Glutamatergic neuron (in vitro differentiated cells): ENCODE measurements around the gene BMF. TPM values are rescaled to one million over a fixed set of nuclear protein-coding genes. Genes with fewer than 3 reads are reported as not detected.
"Not testable (repeated sequence)": the region's sequence is repeated elsewhere in the genome, so short reads cannot be mapped to it uniquely, and the experiment has no call there.

Experiments
- DNase-seq: peaks from one replicate; pipeline ENCODE4 v3.0.0; 2022
- H3K27ac Mint-ChIP-seq: one replicate; pipeline ENCODE4 v1.8.0; 2020; ENCODE audit warnings: mild to moderate bottlenecking, mixed read lengths, inconsistent platforms; ENCODE audit not compliant: unreplicated experiment
- H3K27me3 Mint-ChIP-seq: one replicate; pipeline ENCODE4 v1.8.0; 2020; ENCODE audit warnings: mild to moderate bottlenecking, moderate library complexity, mixed read lengths, inconsistent platforms; ENCODE audit not compliant: unreplicated experiment
- H3K36me3 Mint-ChIP-seq: one replicate; pipeline ENCODE4 v1.8.0; 2020; ENCODE audit warnings: mild to moderate bottlenecking, mixed read lengths, inconsistent platforms; ENCODE audit not compliant: unreplicated experiment
- H3K4me1 Mint-ChIP-seq: one replicate; pipeline ENCODE4 v1.8.0; 2020; ENCODE audit warnings: mild to moderate bottlenecking, low read depth, mixed read lengths, inconsistent platforms; ENCODE audit not compliant: unreplicated experiment
- H3K4me3 Mint-ChIP-seq: one replicate; pipeline ENCODE4 v1.8.0; 2020; ENCODE audit warnings: mild to moderate bottlenecking, mixed read lengths, inconsistent platforms; ENCODE audit not compliant: unreplicated experiment
- H3K9me3 Mint-ChIP-seq: one replicate; pipeline ENCODE4 v1.8.0; 2020; ENCODE audit warnings: mild to moderate bottlenecking, moderate library complexity, mixed read lengths, inconsistent platforms; ENCODE audit not compliant: unreplicated experiment
- total RNA-seq: library from RNA; stranded (reverse); fragmentation: NEBNext Ultra II Directional; extraction: Animal tissue kit (Norgen Biotek cat#: 25700); gene quantifications from one replicate; pipeline ENCODE4 v1.2.1, GENCODE V29; 2021; ENCODE audit not compliant: unreplicated experiment
- TF ChIP-seq, protein P1 (sequence below): fragments of 200-600 bp; sonication (generic); IDR thresholded peaks from one replicate; pipeline ENCODE4 v1.5.0; 2021; ENCODE audit not compliant: partially characterized antibody, unreplicated experiment

BMF gene
- total RNA-seq, 1 donor from 2014 or later, result 11.3 TPM

DNA sequence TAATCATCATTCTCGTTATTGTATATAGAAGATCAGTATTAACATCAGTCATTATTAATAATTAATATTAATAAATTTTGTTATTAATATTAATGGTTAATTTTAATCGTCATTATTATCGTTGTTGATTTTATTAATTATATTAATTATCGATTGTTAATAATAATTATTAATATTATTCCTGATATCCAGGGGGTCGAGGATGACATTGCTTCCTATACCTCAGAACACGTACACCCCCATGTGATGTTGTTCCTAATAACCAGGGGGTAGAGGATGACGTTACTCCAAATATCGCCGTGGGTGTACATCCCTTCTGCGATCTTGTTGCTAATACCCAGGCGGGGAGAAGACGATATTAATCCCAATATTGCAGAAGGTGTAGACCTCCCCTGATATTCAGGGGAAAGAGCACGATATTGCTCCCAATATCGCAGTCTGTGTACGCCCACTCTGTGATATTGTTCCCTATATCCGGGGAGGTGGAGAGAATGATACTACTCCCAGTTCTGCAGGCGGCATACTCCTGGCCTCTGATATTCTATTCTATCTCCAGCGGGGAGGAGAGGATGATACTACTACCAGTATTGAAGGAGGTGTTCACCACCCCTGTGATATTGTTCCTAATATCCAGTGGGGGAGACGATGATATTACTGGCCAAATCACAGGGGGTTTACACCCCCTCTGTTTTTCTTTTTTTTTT lies 22.3 kb upstream of the BMF start:
- H3K27ac Mint-ChIP-seq, result no peak overlapping the region
- TF ChIP-seq, protein P1, sequence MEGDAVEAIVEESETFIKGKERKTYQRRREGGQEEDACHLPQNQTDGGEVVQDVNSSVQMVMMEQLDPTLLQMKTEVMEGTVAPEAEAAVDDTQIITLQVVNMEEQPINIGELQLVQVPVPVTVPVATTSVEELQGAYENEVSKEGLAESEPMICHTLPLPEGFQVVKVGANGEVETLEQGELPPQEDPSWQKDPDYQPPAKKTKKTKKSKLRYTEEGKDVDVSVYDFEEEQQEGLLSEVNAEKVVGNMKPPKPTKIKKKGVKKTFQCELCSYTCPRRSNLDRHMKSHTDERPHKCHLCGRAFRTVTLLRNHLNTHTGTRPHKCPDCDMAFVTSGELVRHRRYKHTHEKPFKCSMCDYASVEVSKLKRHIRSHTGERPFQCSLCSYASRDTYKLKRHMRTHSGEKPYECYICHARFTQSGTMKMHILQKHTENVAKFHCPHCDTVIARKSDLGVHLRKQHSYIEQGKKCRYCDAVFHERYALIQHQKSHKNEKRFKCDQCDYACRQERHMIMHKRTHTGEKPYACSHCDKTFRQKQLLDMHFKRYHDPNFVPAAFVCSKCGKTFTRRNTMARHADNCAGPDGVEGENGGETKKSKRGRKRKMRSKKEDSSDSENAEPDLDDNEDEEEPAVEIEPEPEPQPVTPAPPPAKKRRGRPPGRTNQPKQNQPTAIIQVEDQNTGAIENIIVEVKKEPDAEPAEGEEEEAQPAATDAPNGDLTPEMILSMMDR, result no peak
- no peaks in the 10 kb centered on the region for H3K36me3 Mint-ChIP-seq
- H3K4me1 Mint-ChIP-seq, result peaks cover 3% of the 10 kb centered on the region
- peaks cover 2% of the 10 kb centered on the region for H3K27me3 Mint-ChIP-seq
- H3K9me3 Mint-ChIP-seq, result peaks cover 5% of the 10 kb centered on the region
- DNase-seq, result no peak
- H3K4me3 Mint-ChIP-seq, result no peak overlapping the region

DNA sequence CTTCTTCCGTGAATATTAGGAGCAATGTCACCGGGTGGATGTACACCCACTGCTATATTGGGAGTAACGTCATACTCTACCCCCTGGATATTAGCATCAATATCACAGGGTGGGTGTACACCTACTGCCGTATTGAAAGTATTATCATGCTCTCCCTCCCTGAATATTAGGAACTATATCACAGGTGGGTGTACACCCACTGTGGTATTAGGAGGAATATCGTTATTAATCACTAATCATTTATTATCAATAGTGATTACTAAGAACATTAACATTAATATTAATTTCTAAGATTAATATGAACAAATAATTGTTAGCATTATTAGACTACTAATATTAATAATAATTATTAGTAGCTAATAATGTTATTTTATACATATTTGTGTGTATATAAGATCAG lies 21.4 kb upstream of the BMF start:
- peaks cover 5% of the 10 kb centered on the region for H3K9me3 Mint-ChIP-seq
- TF ChIP-seq, protein P1, result no peak
- no peaks in the 10 kb centered on the region for H3K36me3 Mint-ChIP-seq
- H3K27me3 Mint-ChIP-seq, result peaks cover 2% of the 10 kb centered on the region
- no peak overlapping the region for H3K4me3 Mint-ChIP-seq
- H3K27ac Mint-ChIP-seq, result no peak overlapping the region
- DNase-seq, result no peak
- H3K4me1 Mint-ChIP-seq, result no peaks in the 10 kb centered on the region

DNA sequence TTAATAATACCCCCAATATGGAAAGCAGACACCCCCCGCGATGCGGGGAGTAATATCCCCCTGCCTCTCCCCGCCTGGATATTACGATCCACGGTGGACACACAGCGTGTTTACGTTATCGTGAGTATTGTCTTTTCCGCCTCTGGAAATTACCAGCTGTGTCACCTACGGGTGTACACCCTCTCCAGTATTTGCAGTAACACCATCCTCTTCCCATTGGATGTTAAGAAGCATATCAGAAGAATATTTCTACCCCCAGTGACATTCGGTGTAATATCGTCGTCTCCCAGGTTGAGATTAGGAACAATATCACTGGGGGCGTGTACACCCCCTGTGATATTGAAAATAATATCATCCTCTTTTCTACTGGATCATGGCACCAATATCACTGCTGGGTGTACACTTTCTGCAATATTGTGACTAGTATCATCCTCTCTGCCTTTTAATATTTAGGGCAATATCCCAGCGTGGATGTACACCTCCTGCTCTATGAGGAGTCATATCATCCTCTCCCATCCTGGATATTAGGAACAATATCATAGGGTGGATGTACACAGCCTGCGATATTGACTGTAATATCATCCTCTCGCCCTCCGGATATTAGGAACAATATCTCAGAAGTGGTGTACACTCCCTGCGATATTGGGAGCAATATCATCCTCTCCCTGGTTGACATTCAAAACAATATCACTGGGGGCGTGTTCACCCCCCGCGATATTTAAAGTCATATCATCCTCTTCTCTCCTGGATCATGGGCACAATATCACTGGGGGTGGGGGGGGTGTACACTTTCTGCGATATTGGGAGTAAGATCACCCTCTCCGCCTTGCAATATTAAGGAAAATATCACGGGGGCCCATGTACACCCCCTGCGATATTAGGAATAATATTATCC lies 20.3 kb upstream of the BMF start:
- no peak for DNase-seq
- no peaks in the 10 kb centered on the region for H3K27me3 Mint-ChIP-seq
- no peak overlapping the region for H3K27ac Mint-ChIP-seq
- no peak overlapping the region for H3K4me3 Mint-ChIP-seq
- H3K36me3 Mint-ChIP-seq, result no peaks in the 10 kb centered on the region
- H3K9me3 Mint-ChIP-seq, result peaks cover 5% of the 10 kb centered on the region
- TF ChIP-seq, protein P1, result no peak
- no peaks in the 10 kb centered on the region for H3K4me1 Mint-ChIP-seq

DNA sequence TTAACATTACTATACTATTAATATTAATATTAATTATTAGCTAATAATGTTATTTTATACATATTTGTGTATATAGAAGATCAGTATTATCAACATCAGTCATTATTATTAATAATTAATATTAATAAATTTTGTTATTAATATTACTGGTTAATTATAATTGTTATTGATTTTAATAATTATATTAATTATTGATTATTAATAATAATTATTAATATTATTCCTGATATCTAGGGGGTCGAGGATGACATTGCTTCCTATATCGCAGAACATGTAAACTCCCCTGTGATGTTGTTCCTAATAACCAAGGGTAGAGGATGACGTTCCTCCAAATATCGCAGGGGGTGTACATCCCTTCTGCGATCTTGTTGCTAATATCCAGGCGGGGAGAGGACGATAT lies 17.3 kb upstream of the BMF start:
- no peak overlapping the region for H3K4me3 Mint-ChIP-seq
- peaks cover 14% of the 10 kb centered on the region for H3K4me1 Mint-ChIP-seq
- H3K27me3 Mint-ChIP-seq, result peaks cover 2% of the 10 kb centered on the region
- peaks cover 5% of the 10 kb centered on the region for H3K9me3 Mint-ChIP-seq
- H3K36me3 Mint-ChIP-seq, result no peaks in the 10 kb centered on the region
- H3K27ac Mint-ChIP-seq, result no peak overlapping the region
- TF ChIP-seq, protein P1, result no peak
- no peak for DNase-seq

DNA sequence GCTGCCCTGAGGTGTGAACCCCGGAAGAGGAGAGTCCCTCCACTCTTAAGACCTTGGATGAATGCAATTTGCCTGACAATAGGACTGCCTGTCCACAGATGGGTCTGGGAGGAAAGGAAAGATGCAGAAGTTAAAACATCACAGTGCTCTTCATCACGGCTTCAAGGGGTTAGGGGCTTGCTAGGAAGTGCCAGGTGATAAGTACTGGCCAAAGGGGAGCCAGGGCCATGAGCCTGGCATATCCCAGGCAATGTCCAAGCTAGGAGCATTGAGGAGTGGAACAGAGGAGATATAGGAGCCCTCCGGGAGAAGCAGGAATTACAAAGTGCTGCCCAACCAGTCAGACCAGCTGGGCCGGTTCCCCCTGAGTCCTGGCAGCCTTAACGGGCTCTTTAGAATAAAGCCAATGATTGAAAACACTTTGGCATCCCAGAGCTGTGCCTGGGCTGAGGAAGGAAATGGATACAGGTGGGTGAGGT lies 16.2 kb upstream of the BMF start:
- not testable (repeated sequence) for H3K36me3 Mint-ChIP-seq, DNase-seq

DNA sequence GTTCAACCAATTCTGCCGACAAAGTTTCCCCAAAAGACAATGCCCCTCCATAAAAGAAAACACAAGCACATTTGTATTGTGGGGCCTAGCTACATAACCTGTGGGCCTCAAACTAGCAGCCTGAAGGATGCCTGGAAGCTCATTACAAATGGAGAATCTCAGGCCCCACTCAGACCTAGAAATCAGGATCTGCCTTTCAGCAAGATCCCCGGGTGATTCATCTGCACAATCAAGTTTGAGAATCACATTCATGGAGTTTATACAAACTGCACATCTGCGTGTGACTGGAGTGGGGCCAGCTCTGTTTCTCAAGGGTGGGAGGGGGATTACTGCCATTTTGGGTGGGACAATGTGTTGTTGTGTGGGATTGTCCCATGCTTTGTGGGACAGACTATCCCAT lies 15.7 kb upstream of the BMF start:
- H3K4me3 Mint-ChIP-seq, H3K27ac Mint-ChIP-seq, DNase-seq, H3K36me3 Mint-ChIP-seq, H3K9me3 Mint-ChIP-seq, H3K27me3 Mint-ChIP-seq: not testable (repeated sequence)
- peaks cover 14% of the 10 kb centered on the region for H3K4me1 Mint-ChIP-seq

More for the DNA sequence above, 16.2 kb upstream of the BMF start:
- peaks cover 14% of the 10 kb centered on the region for H3K4me1 Mint-ChIP-seq
- not testable (repeated sequence) for H3K27me3 Mint-ChIP-seq, H3K4me3 Mint-ChIP-seq, H3K9me3 Mint-ChIP-seq, H3K27ac Mint-ChIP-seq

DNA sequence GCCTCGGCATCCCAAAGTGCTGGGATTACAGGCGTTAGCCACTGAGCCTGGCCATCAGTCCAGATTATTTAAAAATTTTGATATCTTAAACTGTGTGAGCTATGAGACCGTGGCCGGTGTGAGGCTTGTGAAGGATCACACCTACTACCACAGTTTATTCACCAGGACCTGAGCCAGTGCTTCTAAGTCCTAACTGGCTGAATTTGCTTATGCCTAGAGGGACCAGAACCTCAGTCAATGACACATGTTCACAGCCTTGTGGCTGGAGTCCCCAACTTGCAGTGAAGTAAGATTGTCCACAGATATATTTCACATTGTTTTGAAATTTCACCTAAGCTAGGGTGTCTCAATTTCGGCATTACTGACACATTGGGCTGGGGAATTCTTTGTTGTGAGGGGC lies 15.2 kb upstream of the BMF start:
- not testable (repeated sequence) for H3K27me3 Mint-ChIP-seq, H3K27ac Mint-ChIP-seq, H3K4me3 Mint-ChIP-seq, DNase-seq, H3K36me3 Mint-ChIP-seq, H3K9me3 Mint-ChIP-seq
- H3K4me1 Mint-ChIP-seq, result peaks cover 14% of the 10 kb centered on the region

DNA sequence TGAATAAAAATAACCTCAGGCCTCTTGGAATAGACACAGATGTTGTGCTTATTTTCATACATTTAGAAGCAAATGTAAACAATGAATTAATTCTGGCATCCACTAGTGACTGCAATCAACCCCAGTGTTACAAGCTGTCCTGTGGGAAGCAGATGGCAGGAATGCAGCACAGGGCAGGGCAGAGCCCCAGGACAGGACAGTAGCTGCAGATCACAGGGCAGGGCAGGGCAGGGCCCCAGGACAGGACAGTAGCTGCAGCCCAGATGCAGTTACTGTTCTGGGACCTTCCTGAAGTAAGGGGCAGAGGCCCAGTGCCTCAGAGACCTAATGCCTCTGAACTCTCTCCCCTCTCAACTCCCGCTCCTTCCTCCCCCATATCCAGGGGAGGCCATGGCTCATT lies 14.3 kb upstream of the BMF start:
- not testable (repeated sequence) for H3K36me3 Mint-ChIP-seq, H3K4me3 Mint-ChIP-seq, H3K9me3 Mint-ChIP-seq, H3K27me3 Mint-ChIP-seq, DNase-seq, H3K27ac Mint-ChIP-seq
- H3K4me1 Mint-ChIP-seq, result peaks cover 14% of the 10 kb centered on the region
